K562 (cell line): Measurements from ENCODE around the gene LNX2. TPM values are rescaled to one million over a fixed set of nuclear protein-coding genes. Genes with fewer than 3 reads are reported as not detected.
A peak's percentile ranks its signal among the peaks of the same experiment; 100 is the strongest.

ENCODE experiments used
- CEBPZ ChIP-seq: fragments of 150-350 bp; IDR thresholded peaks from 2 replicates; pipeline ENCODE4 v1.6.1; 2014; ENCODE audit warnings: low read depth, mild to moderate bottlenecking, low read length, borderline replicate concordance
- CREM ChIP-seq: IDR thresholded peaks from 2 replicates; pipeline ENCODE4 v1.6.1; 2014; ENCODE audit warnings: antibody characterized with exemption, low read depth
- E2F8 ChIP-seq: fragments of 450-650 bp; IDR thresholded peaks from 2 replicates; pipeline ENCODE4 v1.7.1; 2018; ENCODE audit warnings: mild to moderate bottlenecking, low read depth; ENCODE audit not compliant: partially characterized antibody
- HDAC1 ChIP-seq, 2 experiments: fragments of 450-650 bp; IDR thresholded peaks; 2 replicates each; pipeline ENCODE4 v1.6.1; 2016 to 2017; ENCODE audit warnings: inconsistent platforms in 1 of 2, mild to moderate bottlenecking in 1 of 2, moderate library complexity in 1 of 2
- HNRNPLL ChIP-seq: fragments of 200-400 bp; formaldehyde crosslinking; IDR thresholded peaks from 2 replicates; pipeline ENCODE4 v1.6.1; 2017; ENCODE audit warnings: low read length, low read depth, mild to moderate bottlenecking; ENCODE audit not compliant: poor library complexity, severe bottlenecking
- HOMEZ ChIP-seq: fragments of 250-450 bp; sonication (Bioruptor Pico); IDR thresholded peaks from 2 replicates; pipeline ENCODE4 v1.4.0; 2020; ENCODE audit warnings: mild to moderate bottlenecking, moderate library complexity
- MCM2 ChIP-seq: fragments of 450-650 bp; IDR thresholded peaks from 2 replicates; pipeline ENCODE4 v1.6.1; 2017; ENCODE audit warnings: low read depth, mild to moderate bottlenecking
- NFE2 ChIP-seq: IDR thresholded peaks from 2 replicates; pipeline ENCODE4 v1.6.1; 2014; ENCODE audit warnings: antibody characterized with exemption, low read depth
- NFYB ChIP-seq: IDR thresholded peaks from 2 replicates; pipeline ENCODE4 v1.6.1; 2011; ENCODE audit warnings: mild to moderate bottlenecking, moderate library complexity; ENCODE audit not compliant: insufficient read length; ENCODE audit errors: extremely low read depth
- PPARD ChIP-seq: fragments of 250-450 bp; sonication (Bioruptor Pico); IDR thresholded peaks from 2 replicates; pipeline ENCODE4 v1.8.0; 2022; ENCODE audit warnings: inconsistent platforms, mild to moderate bottlenecking, moderate library complexity
- TBP ChIP-seq: optimal IDR thresholded peaks from 2 replicates; pipeline ENCODE3; 2011; ENCODE audit warnings: low read depth, low read length, improper control_type of control experiment
- TGIF2 ChIP-seq: sonication (generic); formaldehyde crosslinking; IDR thresholded peaks from 2 replicates; pipeline ENCODE4 v1.8.1; 2022; ENCODE audit warnings: mild to moderate bottlenecking, missing genetic modification reagents, moderate library complexity
- YY1 ChIP-seq, 3 experiments: IDR thresholded peaks; 2 replicates each; pipeline ENCODE4 v1.6.1; 2011; ENCODE audit warnings: low read length in 2 of 3, mild to moderate bottlenecking in 2 of 3, moderate library complexity in 2 of 3, borderline replicate concordance in 1 of 3, control low read depth in 1 of 3, low read depth in 1 of 3; ENCODE audit not compliant: insufficient read depth in 3 of 3, insufficient replicate concordance in 2 of 3, control insufficient read depth in 1 of 3, insufficient read length in 1 of 3; ENCODE audit errors: extremely low read depth in 1 of 3
- ZNF639 ChIP-seq, 2 experiments: fragments of 200-800 bp in 1 of 2; sonication (Bioruptor generic) in 1 of 2; sonication (generic) in 1 of 2; formaldehyde crosslinking in 1 of 2; IDR thresholded peaks in 1 of 2; conservative IDR thresholded peaks in 1 of 2; 2 replicates each; pipeline versions ENCODE4 v1.5.0 to v1.6.1; 2016 to 2020; ENCODE audit warnings: missing compliant biosample characterization in 1 of 2, missing genetic modification characterization in 1 of 2, missing genetic modification reagents in 1 of 2
- polyA plus RNA-seq, 8 experiments: library from polyadenylated mRNA; depleted of rRNA in 4 of 8; stranded (reverse) in 5 of 8; unstranded in 3 of 8; fragments of >200 nt; fragmentation: Nextera tagmentation in 2 of 8; fragmentation: Illumina TruSeq in 1 of 8; extraction: Ambion mirVana in 2 of 8; extraction: Trizol in 1 of 8; gene quantifications; 2 replicates each; pipeline versions ENCODE4 v1.2.1 to v1.2.3, GENCODE V29; 2011 to 2014; ENCODE audit warnings: inconsistent platforms in 1 of 8, missing spikeins in 1 of 8
- total RNA-seq, 7 experiments: library from RNA; depleted of rRNA in 6 of 7; stranded (reverse); fragments of >200 nt in 6 of 7; fragmentation: Illumina TruSeq in 2 of 7; extraction: Trizol in 2 of 7; gene quantifications; 2 replicates each; pipeline versions ENCODE4 v1.2.1 to v1.2.3, GENCODE V29; 2011 to 2021; ENCODE audit warnings: low replicate concordance in 1 of 7

The LNX2 gene
- total and polyA plus RNA-seq, 9 of the 15 experiments (the other 6 are each of a cell fraction or from before 2014, with no cell fraction given) = 1.5 to 5.5 (median 4.0) TPM

GRCh38 chr13:27620377-27621115 is at the start of gene LNX2 (continued):
- peak; percentile 31 for TF ChIP-seq TBP
- TF ChIP-seq TGIF2 = no peak
- TF ChIP-seq ZNF639 (CRISPR knock-in tag; conservative IDR thresholded peaks at IDR 0.05 in 1 of 2, IDR thresholded peaks at IDR 0.05 in 1 of 2) = peak in 1 of 2 experiments; percentile 72; a peak in 1 of 4 replicates
- no peak for TF ChIP-seq E2F8
- peak; percentile 60; the same call in 1 of the 2 replicates for TF ChIP-seq CEBPZ
- no peak for TF ChIP-seq MCM2
- TF ChIP-seq HOMEZ = no peak
- TF ChIP-seq HDAC1 (IDR thresholded peaks at IDR 0.05) = peak in 1 of 2 experiments; percentile 57; a peak in 1 of 4 replicates
- no peak for TF ChIP-seq PPARD
- peak; percentile 26 for TF ChIP-seq HNRNPLL
- peak in 1 of 3 experiments; percentile 41 for TF ChIP-seq YY1 (IDR thresholded peaks at IDR 0.05; ENCODE audit: borderline replicate concordance in 1 of 3, control insufficient read depth in 1 of 3, extremely low read depth in 1 of 3, insufficient read depth in 3 of 3, insufficient read length in 1 of 3, insufficient replicate concordance in 2 of 3, low read depth in 1 of 3, low read length in 2 of 3)
- TF ChIP-seq NFYB = peak; percentile 78
- TF ChIP-seq CREM = peak; percentile 66; the same call in 1 of the 2 replicates
- no peak for TF ChIP-seq NFE2
